Measurements from ENCODE around the gene PRDM11.

The PRDM11 gene

DNA sequence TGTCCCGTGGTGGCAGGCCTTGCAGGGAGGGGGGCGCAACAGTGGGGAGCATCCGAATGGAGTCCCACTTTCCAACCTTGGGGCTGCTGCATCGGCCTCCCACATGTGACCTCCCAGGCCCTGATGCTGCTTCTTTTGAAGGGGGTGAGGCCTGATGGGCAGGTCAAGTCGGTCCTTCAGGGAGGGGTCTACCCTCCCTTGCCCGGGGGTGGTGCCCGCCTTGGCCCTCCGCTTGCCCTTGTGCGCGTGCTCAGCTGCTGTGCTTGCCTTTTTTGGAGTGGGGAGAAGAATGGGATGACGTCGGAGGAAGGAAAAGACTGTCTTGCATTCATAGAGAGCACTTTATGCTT, 66.9 kb downstream of the PRDM11 start:
- H3K27ac ChIP-seq, result no peak overlapping the region
- no peak for TF ChIP-seq ZFX (IDR thresholded peaks at IDR 0.05)
- TF ChIP-seq, protein P1, sequence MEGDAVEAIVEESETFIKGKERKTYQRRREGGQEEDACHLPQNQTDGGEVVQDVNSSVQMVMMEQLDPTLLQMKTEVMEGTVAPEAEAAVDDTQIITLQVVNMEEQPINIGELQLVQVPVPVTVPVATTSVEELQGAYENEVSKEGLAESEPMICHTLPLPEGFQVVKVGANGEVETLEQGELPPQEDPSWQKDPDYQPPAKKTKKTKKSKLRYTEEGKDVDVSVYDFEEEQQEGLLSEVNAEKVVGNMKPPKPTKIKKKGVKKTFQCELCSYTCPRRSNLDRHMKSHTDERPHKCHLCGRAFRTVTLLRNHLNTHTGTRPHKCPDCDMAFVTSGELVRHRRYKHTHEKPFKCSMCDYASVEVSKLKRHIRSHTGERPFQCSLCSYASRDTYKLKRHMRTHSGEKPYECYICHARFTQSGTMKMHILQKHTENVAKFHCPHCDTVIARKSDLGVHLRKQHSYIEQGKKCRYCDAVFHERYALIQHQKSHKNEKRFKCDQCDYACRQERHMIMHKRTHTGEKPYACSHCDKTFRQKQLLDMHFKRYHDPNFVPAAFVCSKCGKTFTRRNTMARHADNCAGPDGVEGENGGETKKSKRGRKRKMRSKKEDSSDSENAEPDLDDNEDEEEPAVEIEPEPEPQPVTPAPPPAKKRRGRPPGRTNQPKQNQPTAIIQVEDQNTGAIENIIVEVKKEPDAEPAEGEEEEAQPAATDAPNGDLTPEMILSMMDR (conservative IDR thresholded peaks at IDR 0.05), result peak; percentile 29

DNA sequence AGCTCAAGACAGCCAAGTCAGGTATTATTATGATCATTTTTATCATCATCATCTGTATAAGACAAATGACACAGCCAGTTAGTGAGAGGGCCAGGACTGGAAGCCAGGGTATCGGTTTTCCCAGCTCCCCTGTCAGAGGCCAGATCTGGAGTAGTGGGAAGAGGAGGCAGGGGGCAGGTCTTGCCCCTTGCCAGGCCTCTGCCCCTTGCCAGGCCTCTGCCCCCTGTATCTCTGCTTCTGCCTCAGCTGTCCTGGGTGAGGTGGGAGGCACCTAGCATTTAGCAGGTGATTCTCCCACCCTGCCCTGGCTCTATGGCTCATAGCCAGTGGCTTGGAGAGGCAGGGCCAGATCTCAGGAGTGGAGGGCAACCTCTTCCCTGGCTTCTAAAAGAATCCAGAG, 67.3 kb downstream of the PRDM11 start:
- no peak for TF ChIP-seq ZFX (IDR thresholded peaks at IDR 0.05)
- TF ChIP-seq, protein P1 (conservative IDR thresholded peaks at IDR 0.05), result no peak
- H3K27ac ChIP-seq, result no peak overlapping the region

DNA sequence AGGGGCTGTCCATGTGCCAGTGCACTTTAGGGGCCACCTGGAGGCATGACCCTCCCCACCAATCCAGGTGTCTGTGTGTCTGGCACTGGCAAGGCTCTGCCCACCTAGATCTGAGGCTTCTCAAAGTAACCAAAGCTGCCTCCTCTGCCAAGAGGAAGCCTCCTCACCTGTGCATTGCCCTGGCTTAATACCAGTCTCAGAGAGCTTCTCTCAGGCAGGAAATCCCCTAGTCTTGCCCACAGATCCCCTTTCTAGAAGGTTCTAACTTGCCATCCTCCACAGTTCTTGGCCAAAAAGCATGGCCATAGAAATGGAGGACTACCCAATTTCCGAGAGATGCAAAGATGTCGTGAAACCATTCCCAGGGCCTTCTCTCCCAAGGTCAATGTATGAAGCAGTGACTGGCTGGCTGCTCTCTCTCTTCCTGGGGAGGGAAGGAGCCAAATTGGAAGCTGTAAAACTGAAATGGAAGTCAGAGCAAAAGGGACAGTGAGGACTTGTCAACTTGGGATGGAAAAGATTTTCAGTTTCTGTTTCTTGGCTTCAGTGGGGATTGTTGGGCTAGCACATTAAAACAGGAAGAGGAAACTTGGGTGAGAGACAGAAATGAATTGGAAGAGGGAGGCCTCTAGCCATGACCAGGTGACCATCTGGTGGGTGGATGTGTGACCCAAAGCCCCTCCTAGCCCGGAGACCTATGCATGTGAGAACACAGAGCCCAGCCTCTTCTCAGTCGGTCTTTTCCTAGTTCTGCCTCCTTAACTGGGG, 68.8 kb downstream of the PRDM11 start:
- no peak for TF ChIP-seq ZFX (IDR thresholded peaks at IDR 0.05)
- TF ChIP-seq, protein P1 (conservative IDR thresholded peaks at IDR 0.05), result no peak
- H3K27ac ChIP-seq, result no peak overlapping the region

DNA sequence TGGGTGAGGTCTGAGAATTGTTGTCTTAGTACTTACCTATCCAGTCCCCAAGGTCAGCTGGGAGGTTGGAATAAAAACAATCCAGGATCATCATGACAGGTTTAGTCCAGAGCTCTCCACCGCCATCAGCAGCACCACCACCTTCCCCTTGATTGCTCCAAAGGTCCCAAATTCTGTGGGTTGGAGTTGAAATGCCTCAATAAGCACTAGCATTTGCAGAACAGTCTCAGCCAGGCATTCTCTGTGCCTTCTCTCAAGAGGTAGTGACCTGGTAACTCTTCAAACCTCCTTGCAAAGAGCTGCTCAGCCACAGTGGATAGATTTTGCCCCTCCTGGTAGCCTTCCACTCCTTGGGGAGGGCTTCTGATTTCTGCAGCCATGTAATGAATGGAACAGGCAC, 69.6 kb downstream of the PRDM11 start:
- no peak overlapping the region for H3K27ac ChIP-seq
- TF ChIP-seq, protein P1 (conservative IDR thresholded peaks at IDR 0.05), result no peak
- no peak for TF ChIP-seq ZFX (IDR thresholded peaks at IDR 0.05)

DNA sequence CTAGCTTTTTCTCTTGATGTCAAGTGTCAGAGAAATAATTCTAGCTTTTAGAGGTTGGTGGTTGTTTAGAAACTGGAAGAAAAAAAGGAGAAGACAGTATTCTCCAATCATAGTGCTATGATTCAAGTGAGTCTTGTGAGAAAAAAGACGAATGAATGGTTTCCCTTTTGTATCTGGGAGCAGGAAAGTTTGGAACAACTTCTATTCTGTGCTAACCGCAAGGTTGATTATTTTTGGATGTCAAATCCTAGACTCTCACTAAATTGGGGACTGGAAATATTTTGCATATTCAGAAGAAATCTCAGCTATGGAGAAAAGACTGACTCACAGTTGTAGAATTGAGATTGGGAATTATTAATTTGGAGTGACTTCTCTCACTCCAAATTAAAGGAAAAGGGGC, 70.5 kb downstream of the PRDM11 start:
- no peak for TF ChIP-seq ZFX (IDR thresholded peaks at IDR 0.05)
- TF ChIP-seq, protein P1 (conservative IDR thresholded peaks at IDR 0.05), result no peak
- H3K27ac ChIP-seq, result no peak overlapping the region

DNA sequence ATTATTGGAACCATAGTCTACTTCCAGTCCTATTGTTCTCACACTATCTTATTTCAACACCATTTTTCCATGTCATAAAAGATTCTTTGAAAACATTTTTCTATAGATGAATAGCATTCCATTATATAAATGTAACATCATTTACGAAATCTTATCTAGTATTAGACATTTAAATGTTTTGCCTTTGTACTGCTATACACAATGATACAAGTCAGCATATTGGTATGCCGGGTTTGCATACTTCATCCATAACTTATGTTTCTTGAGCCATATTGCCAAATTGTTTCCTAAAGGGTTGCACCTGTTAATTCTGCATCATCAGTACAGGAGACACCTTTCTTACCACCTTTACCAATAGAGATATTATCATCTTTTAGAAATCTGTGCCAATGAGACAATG, 71.6 kb downstream of the PRDM11 start:
- no peak overlapping the region for H3K27ac ChIP-seq
- TF ChIP-seq, protein P1 (conservative IDR thresholded peaks at IDR 0.05), result no peak
- TF ChIP-seq ZFX (IDR thresholded peaks at IDR 0.05), result no peak

DNA sequence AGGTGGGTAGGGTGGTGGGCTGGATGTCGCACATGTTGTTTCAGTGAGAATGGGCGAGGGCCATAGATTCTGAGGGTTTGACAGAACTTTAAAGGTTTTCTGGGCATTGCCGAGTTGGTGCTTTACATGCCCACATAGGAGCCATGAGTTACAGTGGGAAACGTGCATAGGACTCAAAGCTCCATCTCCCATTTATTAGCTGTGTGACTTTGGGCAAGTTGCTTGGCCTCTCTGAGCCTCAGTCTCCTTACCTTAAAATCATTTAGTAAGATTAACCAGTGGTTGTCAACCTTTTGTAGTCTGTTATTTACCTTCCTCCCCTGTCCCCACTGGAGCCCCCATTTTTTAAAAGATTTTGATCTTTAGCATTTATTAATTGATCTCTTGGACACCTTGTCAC, 72.3 kb downstream of the PRDM11 start:
- H3K27ac ChIP-seq, result no peak overlapping the region
- TF ChIP-seq ZFX (IDR thresholded peaks at IDR 0.05), result no peak
- TF ChIP-seq, protein P1 (conservative IDR thresholded peaks at IDR 0.05), result no peak

Data from C4-2B (cell line).